Activated CD8-positive, alpha-beta memory T cell treated with anti-CD3 and anti-CD28 coated beads, Interleukin-2, amount 50 U/mL, for 4 hours (primary cell): ENCODE results near the gene HYAL3.
"Not testable (repeated sequence)": the region's sequence is repeated elsewhere in the genome, so short reads cannot be mapped to it uniquely, and the experiment has no call there.

Source experiments
- DNase-seq: peaks from one replicate; pipeline ENCODE4 v3.0.0-alpha.2; 2020

The HYAL3 gene

DNA sequence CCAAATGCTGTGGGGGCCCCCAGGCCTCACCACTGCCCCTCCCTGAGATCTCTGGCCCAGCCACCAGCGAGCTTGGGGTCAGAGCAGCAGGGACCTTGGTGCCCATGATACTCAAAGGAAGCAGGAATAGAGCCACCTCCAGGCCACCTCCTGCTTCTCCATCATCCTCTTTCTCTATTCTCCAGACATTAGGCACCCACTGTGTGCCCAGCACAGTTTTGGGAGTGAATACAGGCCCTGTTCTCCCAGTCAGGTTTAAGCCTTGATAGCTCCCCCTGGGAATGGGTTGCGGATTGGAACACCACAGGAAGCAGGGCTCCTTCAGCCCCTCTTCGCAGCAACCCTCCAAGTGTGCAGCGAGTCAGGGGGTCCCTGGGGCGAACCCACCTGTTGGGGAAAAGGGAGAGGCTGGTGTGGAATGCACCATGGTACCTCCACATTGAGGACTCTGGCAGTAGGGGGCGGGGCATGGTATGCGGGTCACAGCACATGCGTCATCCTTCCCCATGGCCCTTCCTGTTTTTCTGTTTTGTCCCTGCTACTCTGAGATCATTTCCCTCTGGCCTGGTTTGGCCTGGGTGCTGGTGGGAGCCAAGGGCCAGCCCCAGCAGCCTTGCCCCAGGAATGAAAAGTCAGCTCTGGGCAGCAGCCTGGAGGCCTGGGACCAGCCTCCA lies 44.5 kb downstream of the HYAL3 start:
- no peak for DNase-seq

DNA sequence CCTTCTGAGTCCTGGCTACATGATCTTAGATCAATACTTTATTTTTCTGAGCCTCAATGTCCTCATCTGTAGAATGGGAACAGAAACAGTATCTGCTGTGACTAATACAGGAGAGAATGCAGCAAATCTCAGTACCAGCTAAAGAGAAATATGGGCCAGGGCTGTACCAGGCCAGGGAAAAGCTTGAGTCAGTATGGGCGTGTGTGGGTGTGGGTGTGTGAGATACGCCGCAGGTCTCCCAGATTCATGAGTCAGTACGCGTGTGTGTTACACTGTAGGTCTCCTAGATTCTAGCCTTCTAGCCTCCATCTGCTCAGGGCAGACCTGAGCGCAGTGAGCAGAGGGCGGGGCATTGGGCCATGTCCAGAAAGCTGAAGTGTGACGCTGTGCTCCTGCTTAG lies 48.0 kb downstream of the HYAL3 start:
- no peak for DNase-seq

DNA sequence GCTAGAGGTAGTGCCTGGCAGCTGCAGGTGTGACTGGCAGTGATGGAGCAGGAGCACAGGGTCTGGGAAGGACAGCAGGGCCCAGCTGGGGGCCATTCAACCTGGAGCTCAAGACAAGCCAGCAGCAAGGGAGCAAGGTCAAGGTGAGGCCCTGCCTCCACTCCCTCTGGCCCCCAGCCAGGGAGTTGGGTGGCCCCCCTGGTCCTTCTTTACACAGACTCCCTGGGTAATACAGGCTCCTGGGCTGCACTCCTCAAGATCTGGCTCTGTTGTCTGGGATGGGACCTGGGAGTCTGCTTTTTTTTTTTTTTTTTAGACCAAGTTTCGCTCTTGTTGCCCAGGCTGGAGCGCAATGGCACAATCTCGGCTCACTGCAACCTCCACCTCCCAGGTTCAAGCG lies 48.7 kb downstream of the HYAL3 start:
- no peak for DNase-seq

DNA sequence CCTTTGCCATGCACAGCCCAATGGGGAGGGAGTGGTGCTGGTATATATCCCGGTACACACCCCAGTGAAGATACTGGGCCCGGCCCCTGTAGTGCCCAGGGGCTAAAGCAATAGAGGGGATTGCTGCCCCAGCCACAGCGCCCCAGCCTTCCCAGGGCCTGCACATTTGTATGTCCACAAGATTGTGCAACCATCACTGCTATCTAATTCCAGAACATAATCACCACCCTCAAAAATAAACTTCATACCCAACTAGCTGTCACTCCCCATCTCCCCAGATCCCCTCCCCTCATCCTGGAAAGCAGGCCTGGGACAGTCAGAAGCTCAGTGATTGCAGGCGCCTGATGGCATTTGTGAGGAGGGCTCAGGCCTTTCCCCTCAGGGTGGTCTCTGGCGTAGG lies 49.7 kb downstream of the HYAL3 start:
- DNase-seq, result no peak

DNA sequence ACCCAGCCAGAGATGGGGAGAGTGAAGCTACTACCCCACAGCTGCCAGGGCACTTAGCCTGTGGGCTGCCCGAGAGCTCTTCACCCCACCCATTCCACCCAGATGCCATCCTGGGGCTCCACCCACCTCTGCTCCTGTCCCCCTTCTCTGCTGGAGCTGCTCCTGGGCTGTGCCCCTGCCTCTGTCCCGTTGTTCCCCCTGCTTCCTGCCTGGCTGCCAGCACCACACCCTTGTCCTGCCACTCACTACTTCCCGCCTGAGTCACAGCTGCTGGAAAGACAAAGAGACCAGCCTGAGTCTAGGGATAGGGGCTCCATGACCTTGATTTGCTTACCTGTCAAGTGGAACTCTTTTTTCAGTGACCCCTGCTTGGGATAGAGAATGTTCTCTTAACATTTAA lies 50.8 kb downstream of the HYAL3 start:
- DNase-seq, result no peak

DNA sequence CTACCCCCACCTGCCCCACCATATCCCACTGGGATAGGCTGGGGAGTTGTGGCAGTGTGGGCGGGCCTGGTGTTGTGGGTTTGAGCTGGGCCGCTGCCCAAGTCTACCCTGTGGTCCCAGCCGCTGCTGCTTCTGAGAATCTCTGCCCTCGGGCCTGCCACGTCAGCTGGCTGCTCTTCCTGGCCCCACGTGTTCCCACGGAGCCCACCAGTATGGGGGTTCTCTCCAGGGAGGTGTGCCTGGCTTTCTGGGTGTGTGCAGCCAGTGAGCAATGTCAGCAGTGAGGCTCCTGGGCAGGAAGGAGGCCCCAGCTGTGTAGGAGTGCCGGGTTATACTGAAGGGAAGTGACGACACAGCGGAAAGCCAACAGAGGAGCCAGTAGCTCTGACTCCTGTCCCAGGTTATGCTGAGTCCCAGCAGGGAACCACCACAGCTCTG lies 52.7 kb downstream of the HYAL3 start:
- peak; percentile 77 for DNase-seq

DNA sequence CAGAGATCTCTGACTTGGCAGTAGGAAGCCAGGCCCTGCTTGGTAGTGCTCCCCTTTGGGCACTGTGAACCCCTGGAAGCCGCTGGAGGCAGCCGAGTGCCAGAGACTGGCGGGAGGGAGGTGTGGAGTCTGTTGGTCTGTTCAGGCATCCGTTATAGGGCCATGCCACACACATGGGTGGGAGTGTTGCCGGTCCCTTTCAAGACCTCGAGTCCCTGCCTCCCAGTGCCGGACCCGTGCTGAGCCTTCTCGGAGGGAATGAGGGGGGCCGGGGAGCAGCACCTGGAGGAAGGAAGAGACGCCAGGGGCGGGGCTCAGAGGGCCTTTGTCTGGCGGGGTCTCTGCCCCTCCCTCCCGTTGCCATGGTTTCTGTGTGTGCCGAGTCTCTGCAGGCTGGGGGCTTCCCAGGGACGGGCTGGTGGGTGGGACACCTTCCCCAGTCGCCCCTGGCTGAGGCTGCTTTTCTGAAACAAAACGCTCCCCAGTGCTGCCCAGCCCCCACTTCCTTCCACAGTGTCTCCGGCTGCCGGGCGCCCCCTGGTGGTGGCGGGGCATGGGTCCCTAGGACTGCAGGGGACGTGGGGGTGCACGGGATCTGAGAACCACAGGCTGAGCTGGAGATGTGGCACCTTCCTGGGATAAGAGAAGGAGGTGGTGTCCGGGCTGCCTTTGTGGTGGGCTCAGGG lies 53.2 kb downstream of the HYAL3 start:
- DNase-seq, result peak; percentile 97

DNA sequence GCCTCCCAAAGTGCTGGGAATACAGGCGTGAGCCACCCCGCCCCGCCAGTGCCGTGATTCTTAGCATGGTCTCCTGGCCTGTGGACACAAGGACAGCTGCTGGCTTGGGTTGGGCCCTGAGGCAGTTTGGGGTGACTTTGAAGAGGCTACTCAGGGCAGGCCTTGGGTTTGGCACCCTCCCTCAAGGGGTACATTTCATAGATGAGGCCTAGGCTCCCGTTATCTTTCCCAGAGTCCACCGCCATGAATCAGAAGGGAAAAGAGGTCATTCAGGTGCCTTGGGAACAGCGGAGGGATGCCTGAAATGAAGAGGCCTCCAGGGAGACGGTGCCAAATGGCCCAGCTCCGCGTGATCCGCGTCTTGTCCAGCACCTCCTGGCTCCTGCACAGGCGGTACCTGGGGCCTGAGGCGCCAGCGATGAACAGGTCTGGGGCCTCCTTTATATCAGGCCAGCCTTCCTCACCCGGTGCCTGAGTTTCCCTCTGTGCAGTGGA lies 53.9 kb downstream of the HYAL3 start:
- no peak for DNase-seq

DNA sequence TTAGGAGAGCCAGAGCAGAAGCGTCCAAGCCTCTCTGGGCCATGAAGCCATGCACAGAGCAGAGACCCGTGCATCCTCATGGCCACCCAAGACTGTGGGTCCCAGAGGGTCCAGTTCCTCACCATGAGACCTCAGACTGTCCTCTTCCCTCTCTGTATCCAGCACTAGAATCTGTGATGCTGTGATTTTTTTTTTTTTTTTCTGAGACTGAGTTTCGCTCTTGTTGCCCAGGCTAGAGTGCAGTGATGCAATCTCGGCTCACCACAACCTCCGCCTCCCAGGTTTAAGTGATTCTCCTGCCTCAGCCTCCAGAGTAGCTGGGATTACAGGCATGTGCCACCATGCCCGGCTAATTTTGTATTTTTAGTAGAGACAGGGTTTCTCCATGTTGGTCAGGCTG lies 54.4 kb downstream of the HYAL3 start:
- DNase-seq, result not testable (repeated sequence)

DNA sequence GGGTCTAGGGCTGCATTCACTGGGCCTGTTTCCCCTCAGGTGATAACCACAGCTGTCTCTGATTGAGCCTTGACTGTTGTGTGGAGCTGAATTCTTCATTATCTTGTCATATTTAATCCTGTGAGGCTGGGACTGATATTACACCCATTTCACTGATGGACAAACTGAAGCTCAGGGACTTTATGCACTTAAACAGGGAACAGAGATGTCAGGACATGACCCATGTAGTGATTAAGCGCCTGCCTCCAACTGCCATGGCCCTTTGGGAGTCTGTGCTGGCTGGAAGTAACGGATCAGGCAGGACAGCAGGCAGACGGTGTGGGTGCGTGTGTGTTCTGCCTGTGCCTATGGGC lies 55.7 kb downstream of the HYAL3 start:
- no peak for DNase-seq

DNA sequence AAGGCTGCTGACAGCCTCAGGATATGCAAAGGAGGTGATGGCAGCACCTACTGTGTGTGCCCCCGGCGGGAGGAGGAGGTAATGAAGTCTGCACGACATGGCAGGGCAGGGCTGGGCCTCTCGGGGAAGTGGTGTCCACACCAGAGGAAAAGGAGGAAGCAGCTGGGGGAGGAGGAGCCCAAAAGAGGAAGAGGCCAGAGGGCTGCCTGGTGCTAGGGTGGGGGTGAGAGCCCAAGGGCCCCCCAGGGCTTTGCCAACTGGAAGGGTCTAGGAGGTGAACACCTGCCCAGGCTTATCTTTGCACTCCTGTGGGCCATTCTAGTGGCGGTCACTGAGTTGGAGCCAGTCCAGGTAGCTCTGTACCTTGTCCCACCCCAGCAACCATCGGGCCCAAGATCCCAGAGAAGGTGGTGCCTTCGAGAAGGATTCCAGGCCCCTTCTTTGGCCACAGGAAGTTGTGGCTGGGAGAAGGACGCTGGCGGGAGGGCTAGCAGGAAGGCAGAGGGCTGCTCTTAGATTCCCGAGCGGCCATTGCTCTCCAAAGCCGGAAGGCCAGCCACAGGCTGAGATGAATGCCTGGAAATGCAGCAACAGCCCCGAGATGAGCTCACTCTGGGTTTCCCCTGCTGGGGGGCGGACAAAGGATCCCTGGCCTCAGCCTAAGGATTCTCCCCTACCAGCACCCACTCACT lies 56.2 kb downstream of the HYAL3 start:
- DNase-seq, result no peak
